ENCODE data around the gene FOSB.
"Not testable (repeated sequence)": the region's sequence is repeated elsewhere in the genome, so short reads cannot be mapped to it uniquely, and the experiment has no call there.

Gene FOSB

GRCh38 chr19:45506989-45507871 is 39.4 kb downstream of the FOSB start, which contains the start of gene VASP:
TSS of gene VASP (plus strand) at chr19:45507479. CDS start at chr19:45507772, 293 bp downstream.
- peak; percentile 98 for DNase-seq

- peak; percentile 31 for DNase-seq
Observed at GRCh38 chr19:45507872-45508416, 40.1 kb downstream of the FOSB start.

- peak; percentile 46 for DNase-seq
Observed at GRCh38 chr19:45508417-45508860, 40.6 kb downstream of the FOSB start.

- DNase-seq = peak; percentile 83
Observed at GRCh38 chr19:45508861-45509691, 41.3 kb downstream of the FOSB start.

GRCh38 chr19:45509692-45510015 is 41.9 kb downstream of the FOSB start:
- DNase-seq = no peak

GRCh38 chr19:45510352-45510751 is 42.6 kb downstream of the FOSB start:
- not testable (repeated sequence) for DNase-seq

GRCh38 chr19:45511074-45511473 is 43.3 kb downstream of the FOSB start:
- no peak for DNase-seq

- no peak for DNase-seq
Observed at GRCh38 chr19:45512881-45513483, 45.2 kb downstream of the FOSB start.

GRCh38 chr19:45514376-45515051 is 46.7 kb downstream of the FOSB start:
- no peak for DNase-seq

GRCh38 chr19:45515081-45515624 is 47.4 kb downstream of the FOSB start:
- DNase-seq = peak; percentile 88

GRCh38 chr19:45515807-45516401 is 48.1 kb downstream of the FOSB start:
- no peak for DNase-seq

GRCh38 chr19:45517238-45517637 is 49.4 kb downstream of the FOSB start:
- DNase-seq = no peak

GRCh38 chr19:45517641-45518468 is 50.1 kb downstream of the FOSB start:
- DNase-seq = no peak

GRCh38 chr19:45518469-45518826 is 50.7 kb downstream of the FOSB start:
- DNase-seq = no peak

GRCh38 chr19:45522010-45522941 is 54.5 kb downstream of the FOSB start:
- no peak for DNase-seq

- peak; percentile 96 for DNase-seq
Observed at GRCh38 chr19:45523642-45524256, 56.0 kb downstream of the FOSB start.

GRCh38 chr19:45524575-45525129 is 56.9 kb downstream of the FOSB start:
- DNase-seq = no peak
